Glutamatergic neuron (in vitro differentiated cells): ENCODE measurements around the gene ALKBH1. TPM values are rescaled to one million over a fixed set of nuclear protein-coding genes. Genes with fewer than 3 reads are reported as not detected.

Experiments used
- DNase-seq: peaks from one replicate; pipeline ENCODE4 v3.0.0; 2022
- H3K27ac Mint-ChIP-seq: one replicate; pipeline ENCODE4 v1.8.0; 2020; ENCODE audit warnings: mild to moderate bottlenecking, mixed read lengths, inconsistent platforms; ENCODE audit not compliant: unreplicated experiment
- H3K27me3 Mint-ChIP-seq: one replicate; pipeline ENCODE4 v1.8.0; 2020; ENCODE audit warnings: mild to moderate bottlenecking, moderate library complexity, mixed read lengths, inconsistent platforms; ENCODE audit not compliant: unreplicated experiment
- H3K36me3 Mint-ChIP-seq: one replicate; pipeline ENCODE4 v1.8.0; 2020; ENCODE audit warnings: mild to moderate bottlenecking, mixed read lengths, inconsistent platforms; ENCODE audit not compliant: unreplicated experiment
- H3K4me1 Mint-ChIP-seq: one replicate; pipeline ENCODE4 v1.8.0; 2020; ENCODE audit warnings: mild to moderate bottlenecking, low read depth, mixed read lengths, inconsistent platforms; ENCODE audit not compliant: unreplicated experiment
- H3K4me3 Mint-ChIP-seq: one replicate; pipeline ENCODE4 v1.8.0; 2020; ENCODE audit warnings: mild to moderate bottlenecking, mixed read lengths, inconsistent platforms; ENCODE audit not compliant: unreplicated experiment
- H3K9me3 Mint-ChIP-seq: one replicate; pipeline ENCODE4 v1.8.0; 2020; ENCODE audit warnings: mild to moderate bottlenecking, moderate library complexity, mixed read lengths, inconsistent platforms; ENCODE audit not compliant: unreplicated experiment
- total RNA-seq: library from RNA; stranded (reverse); fragmentation: NEBNext Ultra II Directional; extraction: Animal tissue kit (Norgen Biotek cat#: 25700); gene quantifications from one replicate; pipeline ENCODE4 v1.2.1, GENCODE V29; 2021; ENCODE audit not compliant: unreplicated experiment
- TF ChIP-seq, protein P1 (sequence below): fragments of 200-600 bp; sonication (generic); IDR thresholded peaks from one replicate; pipeline ENCODE4 v1.5.0; 2021; ENCODE audit not compliant: partially characterized antibody, unreplicated experiment

ALKBH1 gene
- total RNA-seq, 1 donor from 2014 or later = 16.0 TPM

DNA sequence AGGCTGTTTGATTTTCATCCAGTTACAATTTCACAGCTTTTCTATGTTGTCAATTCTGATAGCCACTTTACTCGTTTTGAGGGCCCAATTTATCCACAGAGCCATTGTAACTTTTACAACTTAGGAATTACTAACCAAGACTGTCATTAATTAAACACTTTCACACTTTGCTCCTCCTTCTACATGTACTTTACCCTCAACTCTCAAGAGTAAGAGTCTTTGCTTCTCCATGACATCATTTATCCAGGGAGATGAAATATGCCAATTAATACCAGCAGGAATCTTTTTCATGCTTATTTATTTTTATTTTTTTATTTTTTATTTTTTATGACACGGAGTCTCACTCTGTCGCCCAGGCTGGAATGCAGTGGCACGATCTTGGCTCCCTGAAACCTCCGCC lies 13.6 kb upstream of the ALKBH1 start:
- no peak overlapping the region for H3K4me3 Mint-ChIP-seq
- no peaks in the 10 kb centered on the region for H3K27me3 Mint-ChIP-seq
- H3K27ac Mint-ChIP-seq = no peak overlapping the region
- no peaks in the 10 kb centered on the region for H3K9me3 Mint-ChIP-seq
- DNase-seq = no peak
- peaks cover 4% of the 10 kb centered on the region for H3K36me3 Mint-ChIP-seq
- TF ChIP-seq, protein P1, sequence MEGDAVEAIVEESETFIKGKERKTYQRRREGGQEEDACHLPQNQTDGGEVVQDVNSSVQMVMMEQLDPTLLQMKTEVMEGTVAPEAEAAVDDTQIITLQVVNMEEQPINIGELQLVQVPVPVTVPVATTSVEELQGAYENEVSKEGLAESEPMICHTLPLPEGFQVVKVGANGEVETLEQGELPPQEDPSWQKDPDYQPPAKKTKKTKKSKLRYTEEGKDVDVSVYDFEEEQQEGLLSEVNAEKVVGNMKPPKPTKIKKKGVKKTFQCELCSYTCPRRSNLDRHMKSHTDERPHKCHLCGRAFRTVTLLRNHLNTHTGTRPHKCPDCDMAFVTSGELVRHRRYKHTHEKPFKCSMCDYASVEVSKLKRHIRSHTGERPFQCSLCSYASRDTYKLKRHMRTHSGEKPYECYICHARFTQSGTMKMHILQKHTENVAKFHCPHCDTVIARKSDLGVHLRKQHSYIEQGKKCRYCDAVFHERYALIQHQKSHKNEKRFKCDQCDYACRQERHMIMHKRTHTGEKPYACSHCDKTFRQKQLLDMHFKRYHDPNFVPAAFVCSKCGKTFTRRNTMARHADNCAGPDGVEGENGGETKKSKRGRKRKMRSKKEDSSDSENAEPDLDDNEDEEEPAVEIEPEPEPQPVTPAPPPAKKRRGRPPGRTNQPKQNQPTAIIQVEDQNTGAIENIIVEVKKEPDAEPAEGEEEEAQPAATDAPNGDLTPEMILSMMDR = no peak
- H3K4me1 Mint-ChIP-seq = no peaks in the 10 kb centered on the region

GRCh38 chr14:77717608-77718305 lies 9.9 kb upstream of the ALKBH1 start:
- TF ChIP-seq, protein P1 = no peak
- Mint-ChIP-seq H3K4me1 (no peaks in the 10 kb centered on the region), H3K36me3 (peaks cover 5% of the 10 kb centered on the region), H3K9me3 (no peaks in the 10 kb centered on the region), H3K27me3 (no peaks in the 10 kb centered on the region), H3K27ac (no peak overlapping the region), H3K4me3 (no peak overlapping the region)
- no peak for DNase-seq

- peaks cover 9% of the 10 kb centered on the region for H3K4me1 Mint-ChIP-seq
- H3K27me3 Mint-ChIP-seq = no peaks in the 10 kb centered on the region
- H3K9me3 Mint-ChIP-seq = no peaks in the 10 kb centered on the region
- peaks cover 5% of the 10 kb centered on the region for H3K36me3 Mint-ChIP-seq
- TF ChIP-seq, protein P1 = no peak
- H3K4me3 Mint-ChIP-seq = no peak overlapping the region
- no peak overlapping the region for H3K27ac Mint-ChIP-seq
- no peak for DNase-seq
Observed at GRCh38 chr14:77714926-77715325, 7.1 kb upstream of the ALKBH1 start.

- Mint-ChIP-seq H3K27ac (peak overlapping the region; percentile 39), H3K9me3 (peaks cover 4% of the 10 kb centered on the region)
- no peak for DNase-seq
Observed at GRCh38 chr14:77710364-77710763, 2.5 kb upstream of the ALKBH1 start.

DNA sequence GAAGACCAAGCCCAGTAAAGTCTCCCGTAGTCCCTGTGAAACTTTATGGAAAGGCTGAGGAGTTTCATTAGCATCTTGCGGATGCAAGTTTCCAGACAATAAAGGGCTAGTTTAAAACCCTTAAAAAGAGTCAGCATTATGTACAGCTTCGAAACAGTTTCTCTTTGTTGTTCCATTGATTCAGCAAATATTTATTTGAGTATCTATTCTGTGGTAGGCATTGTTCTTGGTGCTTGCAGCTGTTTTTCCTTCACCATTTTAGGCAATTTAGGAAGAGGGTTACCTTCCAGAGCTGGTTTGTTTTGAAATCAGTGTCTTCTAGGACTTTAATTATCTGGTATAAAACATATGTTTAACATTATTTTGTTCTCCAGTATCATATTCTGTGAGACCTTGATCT lies 1.6 kb upstream of the ALKBH1 start:
- peak overlapping the region; percentile 97 for H3K4me3 Mint-ChIP-seq
- no peak for DNase-seq
- peaks cover 4% of the 10 kb centered on the region for H3K9me3 Mint-ChIP-seq
- H3K27me3 Mint-ChIP-seq = no peaks in the 10 kb centered on the region
- peaks cover under 1% of the 10 kb centered on the region for H3K36me3 Mint-ChIP-seq
- TF ChIP-seq, protein P1 = no peak
- peaks cover 20% of the 10 kb centered on the region for H3K4me1 Mint-ChIP-seq
- H3K27ac Mint-ChIP-seq = no peak overlapping the region

More at GRCh38 chr14:77710364-77710763, 2.5 kb upstream of the ALKBH1 start:
- H3K4me3 Mint-ChIP-seq = peak overlapping the region; percentile 97
- H3K27me3 Mint-ChIP-seq = no peaks in the 10 kb centered on the region
- TF ChIP-seq, protein P1 = no peak
- peaks cover 5% of the 10 kb centered on the region for H3K36me3 Mint-ChIP-seq
- H3K4me1 Mint-ChIP-seq = peaks cover 20% of the 10 kb centered on the region
